Panc1 (cell line): Measurements from ENCODE around the gene SMIM24. TPM values are rescaled to one million over a fixed set of nuclear protein-coding genes. Genes with fewer than 3 reads are reported as not detected.

Experiments used
- ATAC-seq: fragments of 200-7000 bp; cut with Tn5 transposase; 2 replicates; pipeline ENCODE4 v1.9.1; 2020; ENCODE audit warnings: mild to moderate bottlenecking, moderate library complexity
- BruUV-seq: library from RNA; stranded (reverse); fragments of 400-500 nt; replicated peaks from 2 replicates; lab custom pipeline; 2021; lab: Mats Ljungman, UMichigan
- CTCF ChIA-PET: fragments of 300-600 bp; sonication (Branson Sonifier 250); formaldehyde crosslinking; loops from one replicate; lab custom pipeline; 2022; ENCODE audit warnings: antibody characterized with exemption; lab: Charles Lee
- POLR2A ChIA-PET: fragments of 300-600 bp; sonication (Branson Sonifier 250); formaldehyde crosslinking; loops from one replicate; lab custom pipeline; 2022; ENCODE audit warnings: antibody characterized with exemption; lab: Charles Lee
- DNase-seq: peaks from one replicate; pipeline ENCODE4 v3.0.0-alpha.2; 2010; ENCODE audit warnings: low read depth, low spot score
- H3K27ac ChIP-seq: 2 replicates; pipeline ENCODE4 v1.5.1; 2011; ENCODE audit warnings: mild to moderate bottlenecking, low read length, inconsistent platforms
- H3K27me3 ChIP-seq: fragments of 200-500 bp; sonication (Bioruptor generic); 2 replicates; pipeline ENCODE4 v1.6.0; 2014; ENCODE audit warnings: low read length, inconsistent platforms; ENCODE audit not compliant: control insufficient read depth, insufficient read depth
- H3K36me3 ChIP-seq: fragments of 200-500 bp; sonication (Bioruptor generic); 2 replicates; pipeline ENCODE4 v1.5.1; 2014; ENCODE audit warnings: inconsistent platforms, mild to moderate bottlenecking, low read length, moderate library complexity; ENCODE audit not compliant: control insufficient read depth, insufficient read depth
- H3K4me1 ChIP-seq: 2 replicates; pipeline ENCODE4 v1.5.1; 2011; ENCODE audit warnings: inconsistent platforms, mild to moderate bottlenecking, low read length, moderate library complexity; ENCODE audit not compliant: control insufficient read depth, insufficient read depth
- H3K4me3 ChIP-seq, 2 experiments: 2 replicates each; pipeline ENCODE4 v1.5.1; 2011 to 2012; ENCODE audit warnings: low read depth in 2 of 2, low read length in 2 of 2, mild to moderate bottlenecking in 2 of 2, inconsistent platforms in 1 of 2, moderate library complexity in 1 of 2
- H3K9me3 ChIP-seq: fragments of 200-500 bp; sonication (Bioruptor generic); 2 replicates; pipeline ENCODE4 v1.5.1; 2014; ENCODE audit warnings: low read depth, mild to moderate bottlenecking, inconsistent platforms, low read length, moderate library complexity; ENCODE audit not compliant: control insufficient read depth, insufficient read depth
- CTCF ChIP-seq: fragments of 450-650 bp; IDR thresholded peaks from 2 replicates; pipeline ENCODE4 v1.5.1; 2017; ENCODE audit warnings: mild to moderate bottlenecking
- POLR2AphosphoS5 ChIP-seq: IDR thresholded peaks from 2 replicates; pipeline ENCODE4 v1.6.1; 2012; ENCODE audit warnings: mild to moderate bottlenecking, low read depth, low read length, moderate library complexity
- SIN3A ChIP-seq: IDR thresholded peaks from 2 replicates; pipeline ENCODE4 v1.6.1; 2012; ENCODE audit warnings: low read depth, mild to moderate bottlenecking, low read length, moderate library complexity, borderline replicate concordance; ENCODE audit not compliant: insufficient read depth
- TCF7L2 ChIP-seq: IDR thresholded peaks from 2 replicates; pipeline ENCODE4 v1.6.1; 2011; ENCODE audit warnings: mild to moderate bottlenecking, low read depth, low read length, inconsistent platforms
- in situ Hi-C: cut with HindIII; loops from 2 replicates; pipeline ENCODE4 v1.10.0; 2016; ENCODE audit warnings: low sequenced_read_pairs, low pct_unique_long_range_greater_than_20kb
- intact Hi-C: fragments of 100-400 bp; cut with micrococcal nuclease; formaldehyde crosslinking; loops from one replicate; pipeline ENCODE4 v1.10.0; 2022; ENCODE audit not compliant: unreplicated experiment
- total RNA-seq: library from RNA; stranded (reverse); gene quantifications from one replicate; pipeline ENCODE4 v1.2.1, GENCODE V29; 2021; ENCODE audit not compliant: unreplicated experiment
- TF ChIP-seq, protein P1 (sequence below), 2 experiments: IDR thresholded peaks; 2 replicates each; pipeline ENCODE4 v1.6.1; 2011 to 2012; ENCODE audit warnings: low read depth in 2 of 2, control low read depth in 1 of 2, low read length in 1 of 2, mild to moderate bottlenecking in 1 of 2, moderate library complexity in 1 of 2; ENCODE audit not compliant: insufficient read depth in 1 of 2

The SMIM24 gene
- total RNA-seq, 1 experiment from 2014 or later, result 0.28 TPM

DNA sequence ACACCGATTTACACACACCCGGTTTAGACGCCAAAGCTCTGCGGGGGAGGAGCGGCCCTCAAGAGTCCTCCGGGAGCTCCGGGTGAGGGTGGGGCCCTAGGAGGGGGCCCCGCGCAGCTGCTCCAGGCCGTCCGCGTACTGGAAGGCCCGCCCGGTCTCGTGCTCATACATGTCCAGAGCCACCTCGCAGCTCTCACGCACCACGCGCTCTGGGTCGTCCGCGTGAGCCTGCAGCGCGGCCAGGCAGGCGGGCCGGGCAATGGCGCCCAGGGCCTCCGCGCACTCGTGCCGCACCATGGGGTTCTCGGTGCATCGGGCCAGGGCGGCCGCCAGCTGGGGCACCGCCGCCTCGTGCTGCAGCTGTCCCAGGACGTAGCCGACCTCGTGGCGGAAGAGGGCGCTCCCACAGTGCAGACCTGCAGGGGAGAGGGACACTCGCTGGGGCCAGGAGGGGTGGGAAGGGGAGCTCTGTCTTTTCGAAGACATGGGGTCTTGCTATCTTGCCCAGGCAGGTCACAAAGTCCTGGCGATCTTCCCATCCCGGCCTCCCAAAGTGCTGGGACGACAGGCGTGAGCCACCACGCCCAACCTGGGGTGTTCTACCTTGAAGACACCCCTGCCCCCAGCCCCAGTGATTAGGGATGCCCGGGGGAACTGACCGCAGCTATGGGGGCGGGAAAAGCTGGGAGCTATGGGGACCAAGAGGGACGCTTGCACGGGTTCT, 11.2 kb upstream of the SMIM24 start:
- no peak for TF ChIP-seq TCF7L2
- TF ChIP-seq, protein P1, sequence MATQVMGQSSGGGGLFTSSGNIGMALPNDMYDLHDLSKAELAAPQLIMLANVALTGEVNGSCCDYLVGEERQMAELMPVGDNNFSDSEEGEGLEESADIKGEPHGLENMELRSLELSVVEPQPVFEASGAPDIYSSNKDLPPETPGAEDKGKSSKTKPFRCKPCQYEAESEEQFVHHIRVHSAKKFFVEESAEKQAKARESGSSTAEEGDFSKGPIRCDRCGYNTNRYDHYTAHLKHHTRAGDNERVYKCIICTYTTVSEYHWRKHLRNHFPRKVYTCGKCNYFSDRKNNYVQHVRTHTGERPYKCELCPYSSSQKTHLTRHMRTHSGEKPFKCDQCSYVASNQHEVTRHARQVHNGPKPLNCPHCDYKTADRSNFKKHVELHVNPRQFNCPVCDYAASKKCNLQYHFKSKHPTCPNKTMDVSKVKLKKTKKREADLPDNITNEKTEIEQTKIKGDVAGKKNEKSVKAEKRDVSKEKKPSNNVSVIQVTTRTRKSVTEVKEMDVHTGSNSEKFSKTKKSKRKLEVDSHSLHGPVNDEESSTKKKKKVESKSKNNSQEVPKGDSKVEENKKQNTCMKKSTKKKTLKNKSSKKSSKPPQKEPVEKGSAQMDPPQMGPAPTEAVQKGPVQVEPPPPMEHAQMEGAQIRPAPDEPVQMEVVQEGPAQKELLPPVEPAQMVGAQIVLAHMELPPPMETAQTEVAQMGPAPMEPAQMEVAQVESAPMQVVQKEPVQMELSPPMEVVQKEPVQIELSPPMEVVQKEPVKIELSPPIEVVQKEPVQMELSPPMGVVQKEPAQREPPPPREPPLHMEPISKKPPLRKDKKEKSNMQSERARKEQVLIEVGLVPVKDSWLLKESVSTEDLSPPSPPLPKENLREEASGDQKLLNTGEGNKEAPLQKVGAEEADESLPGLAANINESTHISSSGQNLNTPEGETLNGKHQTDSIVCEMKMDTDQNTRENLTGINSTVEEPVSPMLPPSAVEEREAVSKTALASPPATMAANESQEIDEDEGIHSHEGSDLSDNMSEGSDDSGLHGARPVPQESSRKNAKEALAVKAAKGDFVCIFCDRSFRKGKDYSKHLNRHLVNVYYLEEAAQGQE (IDR thresholded peaks at IDR 0.05; ENCODE audit: insufficient read depth in 1 of 2, low read depth in 2 of 2, low read length in 1 of 2), result no peak
- no peak for TF ChIP-seq POLR2AphosphoS5
- no peak for TF ChIP-seq CTCF
- TF ChIP-seq SIN3A, result no peak
- Histone ChIP-seq H3K4me1 (no peaks in the 10 kb centered on the region), H3K27me3 (no peaks in the 10 kb centered on the region), H3K27ac (no peak overlapping the region), H3K9me3 (no peaks in the 10 kb centered on the region), H3K36me3 (no peaks in the 10 kb centered on the region), H3K4me3 (no peak overlapping the region)
- intact Hi-C loops, result no loop called here
- no peak for DNase-seq
- POLR2A ChIA-PET, result no interaction called here
- CTCF ChIA-PET, result no interaction called here
- no TSS peak for BruUV-seq
- ATAC-seq, result no peak
- in situ Hi-C loops, result no loop called here

DNA sequence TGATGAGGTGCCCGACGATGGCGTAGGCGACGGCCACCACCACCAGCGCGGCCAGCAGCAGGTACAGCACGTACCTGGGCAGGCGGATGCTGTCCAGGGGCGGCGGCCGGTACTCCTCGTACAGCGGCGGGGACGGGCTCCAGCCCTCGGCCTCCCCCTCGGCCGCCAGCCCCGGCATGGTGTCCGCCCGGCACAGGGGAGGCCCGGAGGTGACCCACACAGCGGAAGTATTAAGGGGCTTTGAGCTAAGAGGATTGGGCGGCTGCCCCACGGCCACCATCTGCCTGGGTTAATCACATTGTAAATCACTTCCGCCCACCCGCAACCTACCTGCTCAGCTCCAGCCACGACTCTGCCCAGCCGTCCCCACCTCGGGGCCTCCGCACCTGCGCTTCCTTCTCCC, 2.9 kb upstream of the SMIM24 start, which contains the start of gene SMIM44:
SMIM44 (minus strand) TSS at position 216 of the 403 bp plus-strand sequence; CDS start at position 178, 38 bp downstream.
- Histone ChIP-seq H3K4me3 (no peak within 1 kb of the TSS), H3K27me3 (no peaks in the 10 kb centered on the region), H3K36me3 (no peaks in the 10 kb centered on the region), H3K4me1 (no peaks in the 10 kb centered on the region), H3K27ac (no peak within 1 kb of the TSS), H3K9me3 (no peaks in the 10 kb centered on the region)
- intact Hi-C loops (no loop called here), in situ Hi-C loops (no loop called here)
- POLR2A ChIA-PET, result no interaction called here
- ATAC-seq (no peak), DNase-seq (no peak)
- CTCF ChIA-PET, result no interaction called here
- no TSS peak for BruUV-seq
- TF ChIP-seq, protein P1 (IDR thresholded peaks at IDR 0.05; ENCODE audit: insufficient read depth in 1 of 2, low read depth in 2 of 2, low read length in 1 of 2), result no peak
- no peak for TF ChIP-seq SIN3A
- TF ChIP-seq TCF7L2, result no peak
- TF ChIP-seq CTCF, result no peak
- TF ChIP-seq POLR2AphosphoS5, result no peak
